PC-3 (cell line): ENCODE results near the gene ITGAV.

ENCODE experiments used
- EZH2 ChIP-seq: fragments of 300-600 bp; sonication (generic); IDR thresholded peaks from one replicate; pipeline ENCODE4 v1.6.1; 2017; ENCODE audit warnings: antibody characterized with exemption, mild to moderate bottlenecking, low read length; ENCODE audit not compliant: unreplicated experiment
- EZH2phosphoT487 ChIP-seq: fragments of 300-600 bp; sonication (generic); IDR thresholded peaks from 2 replicates; pipeline ENCODE4 v1.6.1; 2018; ENCODE audit warnings: mild to moderate bottlenecking, antibody characterized with exemption, low read length, borderline replicate concordance

GRCh38 chr2:186726938-186727337, 137.1 kb downstream of the ITGAV start:
- no peak for TF ChIP-seq EZH2
- no peak for TF ChIP-seq EZH2phosphoT487
